DMS 273 treated with DMSO at 0.1 percent for 48 hours (cell line): ENCODE measurements around the gene TMEM14B.
"Not testable (repeated sequence)": the region's sequence is repeated elsewhere in the genome, so short reads cannot be mapped to it uniquely, and the experiment has no call there.

ENCODE experiments used
- DNase-seq: peaks from one replicate; lab custom pipeline; 2025; lab: John Stamatoyannopoulos, UW

Gene TMEM14B

DNA sequence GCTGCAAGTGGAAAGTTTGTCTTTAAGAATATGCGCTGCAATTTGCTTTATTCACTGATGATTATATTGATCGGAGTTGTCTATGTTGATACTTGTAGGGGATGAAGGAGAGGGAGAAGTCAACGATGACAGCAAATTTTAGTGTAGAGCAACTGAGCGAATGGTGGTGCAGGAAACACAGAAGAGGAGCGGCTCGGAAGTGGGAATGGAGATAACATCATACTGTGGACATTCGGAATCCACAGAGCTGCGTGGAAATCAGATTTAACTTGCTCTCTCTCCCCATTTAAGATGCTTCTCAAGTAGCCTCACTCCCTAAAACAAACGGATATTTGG lies 722 bp upstream of the TMEM14B start:
- no peak for DNase-seq

DNA sequence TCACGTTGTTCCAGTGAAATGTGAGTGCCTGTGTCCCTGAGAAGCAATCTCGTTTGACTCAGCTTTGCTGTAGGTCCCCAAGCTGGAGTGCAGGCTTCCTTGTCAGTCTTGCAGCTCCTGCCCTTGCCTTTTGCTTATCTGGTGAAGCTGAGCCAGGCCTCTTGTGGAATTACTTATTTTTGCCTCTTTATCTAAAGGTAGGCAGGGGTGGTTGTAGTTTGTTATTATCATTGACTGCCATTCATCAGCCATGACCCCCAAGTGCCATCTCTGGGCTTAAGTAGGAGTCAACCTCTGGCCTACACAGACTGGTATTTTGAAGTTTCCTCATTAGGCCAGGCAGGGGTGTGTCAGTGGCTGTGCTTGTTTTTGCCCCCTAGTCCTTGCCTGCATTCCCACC lies 2.1 kb downstream of the TMEM14B start:
- DNase-seq = no peak

DNA sequence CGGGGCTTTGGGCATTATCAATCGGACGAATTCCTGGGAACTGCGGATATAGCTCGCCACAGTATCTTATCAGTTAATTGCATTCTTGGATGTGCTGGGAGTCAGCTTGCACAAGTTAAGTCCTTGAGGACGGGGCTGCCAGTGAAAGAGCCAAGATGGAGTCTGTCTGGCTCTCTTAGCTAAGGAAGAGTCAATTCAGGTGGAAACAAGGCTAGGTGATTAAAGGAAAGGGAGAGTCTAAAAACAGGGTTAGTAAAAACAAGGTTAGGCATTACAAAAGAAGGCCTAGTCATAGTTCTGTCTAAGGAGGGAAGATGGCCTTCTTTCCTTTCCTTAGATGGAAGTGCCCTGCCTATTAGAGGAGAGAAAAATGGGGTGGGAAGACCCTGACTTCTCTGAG lies 3.0 kb downstream of the TMEM14B start:
- DNase-seq = not testable (repeated sequence)

DNA sequence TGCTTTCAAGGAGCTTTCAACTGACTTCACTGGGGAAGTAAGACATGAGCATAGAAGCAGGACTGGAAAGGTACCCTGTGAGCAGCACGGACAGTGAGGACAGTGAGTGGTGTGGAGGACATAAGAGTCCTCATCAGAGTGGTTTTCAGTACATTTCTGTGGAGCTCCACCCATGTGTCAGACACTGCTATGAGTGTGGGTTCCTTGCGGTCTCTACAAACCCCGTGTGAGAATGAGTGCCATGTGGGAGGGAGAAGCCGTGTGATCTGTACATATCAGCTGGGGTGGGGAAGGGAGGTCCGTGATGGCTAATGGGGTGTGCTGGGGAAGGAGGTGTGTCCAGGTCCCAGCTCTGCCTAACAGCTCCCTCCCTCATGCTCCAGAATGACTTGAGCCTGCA lies 4.2 kb downstream of the TMEM14B start:
- not testable (repeated sequence) for DNase-seq

DNA sequence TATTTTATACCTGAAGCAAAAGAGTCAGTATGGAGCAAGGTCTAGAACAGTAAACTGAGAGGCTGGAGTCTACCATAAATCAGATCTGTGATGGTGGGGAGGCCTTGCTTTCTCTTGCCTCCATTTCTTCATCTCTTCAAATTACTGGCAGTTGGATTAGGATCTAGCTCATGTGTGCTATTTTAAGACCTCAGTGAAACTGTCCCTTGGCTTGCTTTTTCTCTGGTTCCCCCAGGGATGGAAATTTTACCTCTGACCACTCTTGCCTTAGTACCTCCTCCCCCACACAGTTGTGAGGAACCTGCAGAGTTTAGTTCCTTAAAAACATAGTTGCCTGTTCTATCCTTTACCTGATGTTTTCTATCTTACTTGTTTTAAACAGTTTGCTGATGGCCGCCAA lies 8.5 kb downstream of the TMEM14B start:
- DNase-seq = no peak

DNA sequence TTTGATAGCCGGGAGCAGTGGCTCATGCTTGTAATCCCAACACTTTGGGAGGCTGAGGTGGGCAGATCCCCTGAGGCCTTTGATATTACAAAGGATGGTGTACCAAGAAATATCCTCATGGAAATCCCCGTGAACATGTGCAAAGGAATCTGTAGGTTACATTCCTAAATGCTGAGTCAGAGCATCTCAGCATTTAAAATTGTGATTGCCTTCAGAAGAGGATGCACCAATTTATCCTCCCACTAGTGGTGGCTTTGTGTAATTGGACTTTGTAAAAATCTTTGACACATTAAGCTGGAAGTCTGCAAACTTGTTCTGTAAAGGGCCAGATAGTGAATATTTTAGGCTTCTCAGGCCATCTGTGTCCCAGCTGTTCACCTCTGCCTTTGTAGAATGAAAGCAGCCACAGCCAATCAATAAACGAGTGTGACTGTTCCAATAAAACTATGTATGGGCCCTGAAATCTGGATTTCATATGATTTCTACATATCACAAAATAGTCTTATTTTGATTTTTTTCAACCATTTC lies 11.8 kb downstream of the TMEM14B start:
- DNase-seq = peak; percentile 74

DNA sequence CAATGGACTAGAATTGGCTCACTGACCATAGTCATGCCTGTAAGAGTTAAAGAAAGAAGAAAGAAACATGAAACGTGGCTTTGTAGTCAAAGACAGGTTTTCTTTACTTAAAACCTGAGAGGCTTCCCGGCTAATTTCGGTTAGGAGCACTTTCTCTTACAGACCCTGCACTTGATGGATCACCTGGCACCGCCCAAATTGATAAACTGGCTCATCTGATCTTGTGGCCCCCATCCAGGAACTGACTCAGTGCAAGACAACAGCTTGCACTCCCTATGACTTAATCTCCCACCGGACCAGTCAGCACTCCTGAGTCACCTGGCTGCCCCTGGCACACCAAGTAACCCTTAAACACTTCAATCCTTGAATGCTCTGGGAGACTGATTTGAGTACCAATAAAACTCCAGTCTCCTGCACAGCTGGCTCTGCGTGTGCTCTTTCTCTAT lies 12.3 kb downstream of the TMEM14B start:
- DNase-seq = peak; percentile 38

DNA sequence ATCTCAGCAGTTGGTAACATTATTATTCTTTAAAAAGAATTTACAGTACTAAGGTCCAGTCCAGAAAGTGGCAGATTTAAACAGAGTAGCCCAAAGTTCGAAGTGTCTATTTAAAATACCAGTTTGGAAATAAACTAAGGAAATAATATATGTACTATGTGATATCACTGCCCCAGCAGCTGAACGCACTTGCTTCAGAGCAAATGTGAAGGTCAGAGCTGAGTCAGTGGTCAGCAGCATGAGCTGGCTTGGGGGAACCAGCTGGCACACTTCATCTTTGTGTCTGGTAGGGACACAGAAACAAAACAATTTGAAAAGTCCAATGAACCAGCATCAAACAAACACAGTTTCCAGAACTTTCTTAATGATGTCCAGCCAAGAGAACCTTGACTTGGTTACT lies 15.4 kb downstream of the TMEM14B start:
- DNase-seq = no peak

DNA sequence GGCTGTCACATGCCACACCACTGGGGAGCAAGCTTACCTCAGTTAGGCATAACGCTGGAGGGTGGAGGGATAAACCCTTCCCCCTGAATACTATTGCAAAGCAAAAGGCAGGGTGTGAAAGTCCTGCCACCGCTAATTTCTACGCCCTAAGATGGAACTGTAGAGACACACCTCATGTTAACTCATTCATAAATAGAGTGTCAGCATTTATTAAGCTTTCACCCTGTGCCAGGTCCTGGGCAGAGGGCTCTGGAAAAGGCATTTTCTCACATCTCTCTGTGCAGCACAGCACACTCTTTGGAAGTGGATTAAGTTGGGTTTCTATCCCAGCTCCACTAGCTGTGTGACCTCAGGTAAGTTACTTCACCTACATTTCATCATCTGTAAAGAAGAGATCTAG lies 21.8 kb downstream of the TMEM14B start:
- DNase-seq = no peak

DNA sequence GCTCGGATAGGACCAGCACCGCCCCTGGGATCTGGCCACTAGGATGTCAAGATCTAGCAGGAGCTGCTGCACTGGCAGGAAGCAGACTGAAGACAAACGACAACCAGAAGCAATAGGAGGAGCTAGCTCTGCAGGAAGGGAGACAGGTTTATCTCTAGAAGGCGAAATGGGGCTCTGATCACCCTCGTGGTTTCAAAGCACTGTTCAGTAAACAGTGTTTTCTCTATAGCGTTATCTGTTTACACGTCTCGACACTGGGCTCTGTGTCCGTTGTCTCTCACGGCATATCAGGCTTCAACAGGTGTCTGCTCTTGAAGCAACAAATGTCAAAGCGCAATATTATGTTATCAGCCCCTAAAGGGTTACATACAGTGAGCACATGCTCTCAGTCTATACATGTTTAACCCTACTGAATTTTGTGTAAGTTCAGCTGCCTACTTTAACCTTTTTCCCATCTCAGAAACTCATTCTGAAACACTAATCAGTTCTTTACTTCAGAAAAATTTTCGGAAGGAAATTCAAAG lies 23.8 kb downstream of the TMEM14B start:
- DNase-seq = no peak

DNA sequence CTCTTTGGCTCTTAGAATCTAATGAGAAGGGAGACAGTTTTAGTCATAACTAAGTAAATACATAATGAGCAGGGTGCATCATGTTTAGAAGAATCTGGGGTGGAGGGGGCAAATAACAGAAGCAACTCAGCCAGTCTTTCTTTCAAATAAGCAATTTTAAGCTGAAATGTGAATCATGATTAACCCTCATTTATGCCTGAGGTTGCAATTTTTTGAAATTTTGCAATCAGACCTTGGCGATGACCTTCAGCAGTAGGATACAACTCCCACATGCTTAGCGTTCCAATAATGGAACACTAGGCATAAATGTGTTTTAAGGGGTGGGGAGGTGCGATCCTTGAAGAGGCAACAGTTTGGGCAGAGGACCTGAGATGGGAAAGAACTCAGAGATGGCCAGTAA lies 30.6 kb downstream of the TMEM14B start:
- DNase-seq = no peak

DNA sequence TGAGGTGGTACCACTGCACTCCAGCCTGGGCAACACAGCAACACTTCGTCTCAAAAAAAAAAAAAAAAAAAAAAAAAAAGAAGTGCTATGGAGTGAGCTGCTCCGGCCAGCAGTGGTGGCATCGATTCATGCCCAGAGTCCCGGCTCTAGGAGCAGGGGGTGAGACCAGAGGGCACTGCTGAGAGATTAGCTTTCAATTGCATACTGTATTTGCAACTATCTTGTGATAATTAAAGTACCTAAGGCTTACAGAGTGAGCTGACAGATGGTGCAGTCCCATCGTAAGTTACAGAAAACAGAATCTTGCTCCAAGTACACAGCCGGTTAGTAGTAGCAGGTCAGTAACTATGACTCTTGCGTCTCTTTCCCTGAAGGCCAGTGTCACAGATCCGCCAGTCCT lies 31.5 kb downstream of the TMEM14B start:
- DNase-seq = no peak

DNA sequence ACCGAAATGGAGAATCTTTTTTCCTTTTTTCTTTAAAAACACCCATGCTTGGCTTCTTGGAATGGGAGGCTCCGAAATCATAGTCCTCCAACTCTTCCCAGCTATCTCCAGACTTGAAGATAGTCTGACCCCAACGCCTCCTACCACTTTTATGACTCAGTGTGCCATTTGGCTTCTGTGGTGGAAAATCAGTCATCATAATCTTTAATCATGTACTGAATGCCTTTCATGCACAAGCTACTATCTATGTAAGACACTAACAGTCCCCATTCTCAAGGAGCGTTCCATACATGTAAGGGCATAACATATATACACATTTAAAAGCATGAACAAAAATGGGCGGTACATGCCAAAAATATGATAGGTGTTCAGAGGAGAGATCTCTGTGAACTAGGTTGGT lies 44.1 kb downstream of the TMEM14B start:
- no peak for DNase-seq

DNA sequence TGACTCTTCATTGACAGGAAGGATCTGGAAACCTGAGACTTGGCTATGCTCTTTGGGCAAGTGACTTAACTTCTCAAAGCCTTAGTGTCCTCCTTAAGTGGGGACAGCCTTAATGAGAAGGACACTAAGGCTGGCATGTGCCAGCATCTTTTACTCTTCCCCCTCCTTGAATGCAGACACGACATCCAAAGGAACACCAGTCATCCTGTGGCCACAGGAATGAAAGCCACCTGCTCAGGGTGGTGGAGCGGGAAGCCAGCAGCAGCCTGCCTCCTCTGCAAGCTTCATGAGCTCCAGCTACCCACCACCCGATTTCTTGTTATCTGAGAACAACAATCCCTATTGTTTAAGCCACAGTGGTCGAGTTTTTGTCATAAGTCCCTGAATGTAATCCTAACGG lies 44.5 kb downstream of the TMEM14B start:
- no peak for DNase-seq

DNA sequence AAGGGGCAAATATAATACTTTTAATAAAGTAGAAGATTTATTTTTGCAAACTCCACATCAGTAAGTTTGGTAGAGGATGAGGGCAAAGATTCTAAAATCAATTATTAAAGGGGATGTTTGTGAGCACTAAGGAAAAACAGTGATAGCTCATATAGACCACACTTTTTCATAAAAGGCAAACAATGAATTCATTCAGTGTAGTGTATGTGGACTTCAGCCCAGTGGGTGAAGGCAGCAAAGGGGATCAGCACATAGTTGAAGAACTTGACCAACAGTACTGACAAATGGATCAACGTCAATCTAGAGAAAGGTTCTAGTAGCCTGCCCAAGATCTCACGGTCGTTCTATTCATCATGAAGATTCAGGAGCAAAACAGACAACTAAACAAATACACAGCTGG lies 45.4 kb downstream of the TMEM14B start:
- DNase-seq = no peak

DNA sequence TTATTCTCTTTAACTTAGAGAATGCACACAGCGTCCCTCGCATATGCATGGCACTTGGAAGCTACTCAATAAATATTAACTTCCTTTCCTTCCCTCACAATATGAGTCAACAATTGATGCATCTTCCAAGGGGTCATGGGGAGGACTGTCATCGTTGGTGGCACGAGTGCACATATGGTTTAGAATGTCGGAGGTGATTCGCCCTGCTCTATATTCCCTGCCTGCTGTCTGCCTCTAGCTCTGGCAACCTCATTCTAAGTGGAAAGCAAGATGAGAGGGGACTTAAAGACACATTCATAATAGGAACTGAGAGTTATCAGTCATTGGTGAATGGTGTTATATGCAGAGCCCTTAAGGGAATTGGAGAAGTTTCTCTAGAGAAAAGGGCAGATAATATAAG lies 46.1 kb downstream of the TMEM14B start:
- DNase-seq = no peak

DNA sequence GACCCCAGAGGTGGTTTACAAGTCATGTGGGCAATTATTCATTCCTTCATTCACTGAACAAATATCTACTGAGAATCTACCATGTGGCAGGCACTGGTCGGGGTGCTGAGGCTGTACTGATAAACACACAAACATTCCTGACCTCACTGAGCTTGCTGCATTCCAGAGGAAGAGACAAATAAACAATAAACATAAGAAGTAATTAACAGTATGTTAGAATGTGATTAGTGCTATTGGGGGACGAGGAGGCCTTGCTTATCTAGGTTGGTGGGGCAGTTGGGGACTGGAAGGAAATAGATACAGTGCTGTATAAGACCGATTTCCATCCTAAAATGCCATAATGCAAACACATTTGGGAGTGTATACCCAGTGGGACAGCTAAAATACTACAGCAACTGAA lies 46.6 kb downstream of the TMEM14B start:
- DNase-seq = no peak

DNA sequence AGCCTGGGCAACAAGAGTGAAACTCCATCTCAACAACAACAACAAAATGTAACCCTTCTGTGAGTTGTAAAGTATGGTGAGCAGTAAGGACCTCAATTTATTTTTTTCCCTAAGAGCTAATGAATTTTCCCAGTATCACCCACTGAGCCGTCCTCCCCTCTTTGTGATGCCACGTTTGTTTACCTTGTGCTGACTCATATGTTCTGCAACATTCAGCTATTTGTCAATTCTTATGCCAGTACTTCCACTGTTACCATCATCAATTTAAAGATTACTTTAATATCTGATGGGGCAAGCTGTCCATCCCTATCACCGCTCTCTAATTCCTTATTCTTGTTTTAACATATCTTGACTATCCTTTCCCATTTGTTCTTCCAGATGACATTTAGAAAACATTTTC lies 53.2 kb downstream of the TMEM14B start:
- no peak for DNase-seq

DNA sequence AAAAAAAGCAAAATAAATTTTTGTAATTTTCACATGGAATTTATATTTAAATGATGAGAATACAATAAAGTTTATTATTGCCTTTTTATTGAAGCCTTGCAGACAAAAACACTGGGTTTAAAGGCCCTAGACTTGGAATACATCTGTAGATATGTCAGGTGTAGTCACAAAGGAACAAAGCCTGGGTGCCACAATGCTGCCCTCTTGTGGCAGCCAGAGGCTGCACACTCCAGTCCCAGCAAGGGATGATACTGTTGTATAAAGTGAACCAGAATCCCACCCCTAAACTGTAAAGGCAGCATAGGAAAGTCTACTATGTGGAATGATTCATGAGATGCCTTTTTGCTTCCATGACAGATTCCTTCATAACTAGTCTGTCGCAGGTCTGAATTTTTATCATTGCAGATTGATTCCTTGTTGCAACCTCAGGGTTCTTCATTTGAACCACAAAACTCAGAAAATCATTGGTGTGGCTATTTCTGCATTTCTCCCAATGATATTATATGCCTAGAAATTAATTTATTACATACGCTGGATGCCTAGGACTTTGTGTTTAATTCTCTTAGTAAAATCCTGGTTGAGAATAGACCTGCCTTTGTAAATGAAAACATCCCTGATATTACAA lies 53.7 kb downstream of the TMEM14B start:
- peak; percentile 12 for DNase-seq
